Measurements from ENCODE around the gene NELL1.

The NELL1 gene

GRCh38 chr11:20671856-20672546 lies 2.6 kb downstream of the NELL1 start:
- no peak for DNase-seq (ENCODE audit: low read depth, low spot score)
- TF ChIP-seq EZH2 (IDR thresholded peaks at IDR 0.05) (no peak), FOXP2 (optimal IDR thresholded peaks at IDR 0.05; ENCODE audit: control extremely low read depth, extremely low read length, insufficient read depth) (no peak), POLR2AphosphoS5 (IDR thresholded peaks at IDR 0.05; ENCODE audit: borderline replicate concordance, low read depth, low read length) (no peak)
- no peaks in the 10 kb centered on the region for H3K36me3 ChIP-seq (ENCODE audit: insufficient read depth, low read length)
- H3K9me3 ChIP-seq (ENCODE audit: low read depth, low read length), result no peaks in the 10 kb centered on the region
- H3K4me3 ChIP-seq, result no peak overlapping the region
- no peak overlapping the region for H3K27ac ChIP-seq
- no peak overlapping the region for H3K9ac ChIP-seq (ENCODE audit: insufficient read length)

DNA sequence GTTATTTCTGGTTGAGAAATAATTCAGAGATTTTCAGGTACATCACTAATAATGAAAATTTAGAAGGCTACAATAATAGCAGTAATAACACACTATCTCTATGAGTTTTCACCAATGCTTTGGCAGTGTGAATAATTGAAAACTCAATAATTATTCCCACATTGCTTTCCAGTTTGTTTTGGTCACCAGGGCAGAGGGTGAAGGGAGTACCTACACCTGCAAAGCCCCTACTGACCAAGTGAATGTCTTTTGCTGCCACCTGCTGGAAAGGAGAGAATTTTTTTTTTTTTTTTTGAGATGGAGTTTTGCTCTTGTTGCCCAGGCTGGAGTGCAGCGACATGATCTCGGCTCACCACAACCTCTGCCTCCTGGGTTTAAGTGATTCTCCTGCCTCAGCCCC lies 3.2 kb downstream of the NELL1 start:
- Histone ChIP-seq H3K36me3 (ENCODE audit: insufficient read depth, low read length) (no peaks in the 10 kb centered on the region), H3K27ac (no peak overlapping the region), H3K9me3 (ENCODE audit: low read depth, low read length) (no peaks in the 10 kb centered on the region), H3K4me3 (no peak overlapping the region), H3K9ac (ENCODE audit: insufficient read length) (no peak overlapping the region)
- TF ChIP-seq FOXP2 (optimal IDR thresholded peaks at IDR 0.05; ENCODE audit: control extremely low read depth, extremely low read length, insufficient read depth) (no peak), EZH2 (IDR thresholded peaks at IDR 0.05) (no peak), POLR2AphosphoS5 (IDR thresholded peaks at IDR 0.05; ENCODE audit: borderline replicate concordance, low read depth, low read length) (no peak)
- DNase-seq (ENCODE audit: low read depth, low spot score), result no peak

GRCh38 chr11:20676658-20677057 lies 7.3 kb downstream of the NELL1 start:
- H3K27ac ChIP-seq, result no peak overlapping the region
- no peaks in the 10 kb centered on the region for H3K9me3 ChIP-seq (ENCODE audit: low read depth, low read length)
- H3K36me3 ChIP-seq (ENCODE audit: insufficient read depth, low read length), result no peaks in the 10 kb centered on the region
- no peak overlapping the region for H3K9ac ChIP-seq (ENCODE audit: insufficient read length)
- DNase-seq (ENCODE audit: low read depth, low spot score), result no peak
- no peak for TF ChIP-seq POLR2AphosphoS5 (IDR thresholded peaks at IDR 0.05; ENCODE audit: borderline replicate concordance, low read depth, low read length)
- no peak for TF ChIP-seq FOXP2 (optimal IDR thresholded peaks at IDR 0.05; ENCODE audit: control extremely low read depth, extremely low read length, insufficient read depth)
- no peak for TF ChIP-seq EZH2 (IDR thresholded peaks at IDR 0.05)
- H3K4me3 ChIP-seq, result no peak overlapping the region

- no peak for TF ChIP-seq FOXP2 (optimal IDR thresholded peaks at IDR 0.05; ENCODE audit: control extremely low read depth, extremely low read length, insufficient read depth)
- TF ChIP-seq POLR2AphosphoS5 (IDR thresholded peaks at IDR 0.05; ENCODE audit: borderline replicate concordance, low read depth, low read length), result no peak
- no peak for TF ChIP-seq EZH2 (IDR thresholded peaks at IDR 0.05)
- DNase-seq (ENCODE audit: low read depth, low spot score), result no peak
- no peaks in the 10 kb centered on the region for H3K9me3 ChIP-seq (ENCODE audit: low read depth, low read length)
- no peaks in the 10 kb centered on the region for H3K36me3 ChIP-seq (ENCODE audit: insufficient read depth, low read length)
- H3K4me3 ChIP-seq, result no peak overlapping the region
- no peak overlapping the region for H3K27ac ChIP-seq
- no peak overlapping the region for H3K9ac ChIP-seq (ENCODE audit: insufficient read length)
These were observed 19.4 kb downstream of the NELL1 start for GRCh38 chr11:20688761-20689160.

- Histone ChIP-seq H3K9me3 (ENCODE audit: low read depth, low read length) (no peaks in the 10 kb centered on the region), H3K27ac (no peak overlapping the region), H3K36me3 (ENCODE audit: insufficient read depth, low read length) (no peaks in the 10 kb centered on the region), H3K4me3 (no peak overlapping the region), H3K9ac (ENCODE audit: insufficient read length) (no peak overlapping the region)
- DNase-seq (ENCODE audit: low read depth, low spot score), result no peak
- no peak for TF ChIP-seq FOXP2 (optimal IDR thresholded peaks at IDR 0.05; ENCODE audit: control extremely low read depth, extremely low read length, insufficient read depth)
- no peak for TF ChIP-seq EZH2 (IDR thresholded peaks at IDR 0.05)
- TF ChIP-seq POLR2AphosphoS5 (IDR thresholded peaks at IDR 0.05; ENCODE audit: borderline replicate concordance, low read depth, low read length), result no peak
These were observed 38.5 kb downstream of the NELL1 start for GRCh38 chr11:20707876-20708275.

DNA sequence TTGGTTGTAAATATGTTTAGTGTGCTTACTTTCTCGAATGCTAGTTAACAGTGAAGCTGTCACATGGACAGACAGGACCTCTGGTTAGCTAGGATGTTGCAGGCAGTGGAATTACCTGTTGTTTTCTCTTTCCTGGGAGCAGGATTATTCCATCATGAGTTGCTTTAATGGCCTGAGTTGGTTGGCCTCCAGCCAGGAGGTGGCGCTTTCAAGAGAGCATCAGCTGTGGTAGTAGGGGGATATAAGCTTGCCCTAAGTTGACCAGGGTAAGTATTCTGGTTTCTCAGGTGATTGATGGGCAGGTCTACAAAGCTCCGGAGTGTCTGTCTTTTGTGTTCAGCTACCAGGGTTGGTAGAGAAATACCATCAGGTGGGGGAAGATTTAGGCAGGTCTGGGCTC lies 43.5 kb downstream of the NELL1 start:
- DNase-seq (ENCODE audit: low read depth, low spot score), result no peak
- Histone ChIP-seq H3K9me3 (ENCODE audit: low read depth, low read length) (no peaks in the 10 kb centered on the region), H3K27ac (no peak overlapping the region), H3K9ac (ENCODE audit: insufficient read length) (no peak overlapping the region), H3K4me3 (no peak overlapping the region), H3K36me3 (ENCODE audit: insufficient read depth, low read length) (no peaks in the 10 kb centered on the region)
- TF ChIP-seq FOXP2 (optimal IDR thresholded peaks at IDR 0.05; ENCODE audit: control extremely low read depth, extremely low read length, insufficient read depth) (no peak), POLR2AphosphoS5 (IDR thresholded peaks at IDR 0.05; ENCODE audit: borderline replicate concordance, low read depth, low read length) (no peak), EZH2 (IDR thresholded peaks at IDR 0.05) (no peak)

- TF ChIP-seq FOXP2 (optimal IDR thresholded peaks at IDR 0.05; ENCODE audit: control extremely low read depth, extremely low read length, insufficient read depth), result no peak
- TF ChIP-seq EZH2 (IDR thresholded peaks at IDR 0.05), result no peak
- no peak for TF ChIP-seq POLR2AphosphoS5 (IDR thresholded peaks at IDR 0.05; ENCODE audit: borderline replicate concordance, low read depth, low read length)
- no peaks in the 10 kb centered on the region for H3K9me3 ChIP-seq (ENCODE audit: low read depth, low read length)
- H3K36me3 ChIP-seq (ENCODE audit: insufficient read depth, low read length), result no peaks in the 10 kb centered on the region
- H3K9ac ChIP-seq (ENCODE audit: insufficient read length), result no peak overlapping the region
- H3K4me3 ChIP-seq, result no peak overlapping the region
- no peak for DNase-seq (ENCODE audit: low read depth, low spot score)
- no peak overlapping the region for H3K27ac ChIP-seq
These were observed 46.1 kb downstream of the NELL1 start for GRCh38 chr11:20715464-20715863.

DNA sequence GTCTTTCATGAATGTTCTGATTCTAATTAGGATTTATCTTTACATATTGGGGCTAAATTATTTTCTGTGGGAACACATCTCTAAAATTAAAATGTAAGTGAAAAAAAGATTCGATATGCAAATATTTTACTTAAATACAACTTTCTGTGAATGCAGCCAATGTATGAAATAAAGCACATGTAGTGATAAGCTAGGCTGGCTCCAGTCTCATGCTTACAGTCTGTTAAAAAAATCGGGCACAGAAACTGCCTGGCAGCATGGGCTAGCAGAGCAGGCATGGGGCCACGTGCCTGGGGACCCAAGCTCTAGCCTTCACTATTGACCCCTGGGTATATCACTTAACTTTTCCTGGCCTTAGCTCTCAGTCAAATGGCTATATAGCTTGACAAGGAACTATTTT lies 46.5 kb downstream of the NELL1 start:
- DNase-seq (ENCODE audit: low read depth, low spot score), result no peak
- Histone ChIP-seq H3K36me3 (ENCODE audit: insufficient read depth, low read length) (no peaks in the 10 kb centered on the region), H3K9me3 (ENCODE audit: low read depth, low read length) (no peaks in the 10 kb centered on the region), H3K27ac (no peak overlapping the region), H3K4me3 (no peak overlapping the region), H3K9ac (ENCODE audit: insufficient read length) (no peak overlapping the region)
- TF ChIP-seq EZH2 (IDR thresholded peaks at IDR 0.05), result no peak
- TF ChIP-seq POLR2AphosphoS5 (IDR thresholded peaks at IDR 0.05; ENCODE audit: borderline replicate concordance, low read depth, low read length), result no peak
- TF ChIP-seq FOXP2 (optimal IDR thresholded peaks at IDR 0.05; ENCODE audit: control extremely low read depth, extremely low read length, insufficient read depth), result no peak

- Histone ChIP-seq H3K9ac (ENCODE audit: insufficient read length) (no peak overlapping the region), H3K36me3 (ENCODE audit: insufficient read depth, low read length) (no peaks in the 10 kb centered on the region), H3K4me3 (no peak overlapping the region), H3K9me3 (ENCODE audit: low read depth, low read length) (no peaks in the 10 kb centered on the region), H3K27ac (no peak overlapping the region)
- TF ChIP-seq FOXP2 (optimal IDR thresholded peaks at IDR 0.05; ENCODE audit: control extremely low read depth, extremely low read length, insufficient read depth), result no peak
- no peak for TF ChIP-seq EZH2 (IDR thresholded peaks at IDR 0.05)
- no peak for TF ChIP-seq POLR2AphosphoS5 (IDR thresholded peaks at IDR 0.05; ENCODE audit: borderline replicate concordance, low read depth, low read length)
- DNase-seq (ENCODE audit: low read depth, low spot score), result no peak
These were observed 50.4 kb downstream of the NELL1 start for GRCh38 chr11:20719821-20720220.

Data from SK-N-MC (cell line).